Measurements from ENCODE around the gene ZNF407.

ZNF407 gene

GRCh38 chr18:74935434-74935833, 337.8 kb downstream of the ZNF407 start:
- in situ Hi-C loops (cut with MboI; ENCODE audit: low pct_unique_long_range_greater_than_20kb, low sequenced_read_pairs, unreplicated experiment), result no loop called here
- no peak for DNase-seq (ENCODE audit: low spot score)
- TF ChIP-seq CTCF (IDR thresholded peaks at IDR 0.05; ENCODE audit: extremely low read depth, insufficient read depth, missing control alignments), result no peak

- in situ Hi-C loops (cut with MboI; ENCODE audit: low pct_unique_long_range_greater_than_20kb, low sequenced_read_pairs, unreplicated experiment), result no loop called here
- no peak for DNase-seq (ENCODE audit: low spot score)
- TF ChIP-seq CTCF (IDR thresholded peaks at IDR 0.05; ENCODE audit: extremely low read depth, insufficient read depth, missing control alignments), result no peak
Observed at GRCh38 chr18:74936343-74936742, 338.7 kb downstream of the ZNF407 start.

- no peak for TF ChIP-seq CTCF (IDR thresholded peaks at IDR 0.05; ENCODE audit: extremely low read depth, insufficient read depth, missing control alignments)
- in situ Hi-C loops (cut with MboI; ENCODE audit: low pct_unique_long_range_greater_than_20kb, low sequenced_read_pairs, unreplicated experiment), result no loop called here
- no peak for DNase-seq (ENCODE audit: low spot score)
Observed at GRCh38 chr18:74937291-74937690, 339.6 kb downstream of the ZNF407 start.

GRCh38 chr18:74940856-74941255, 343.2 kb downstream of the ZNF407 start:
- no peak for TF ChIP-seq CTCF (IDR thresholded peaks at IDR 0.05; ENCODE audit: extremely low read depth, insufficient read depth, missing control alignments)
- DNase-seq (ENCODE audit: low spot score), result no peak
- in situ Hi-C loops (cut with MboI; ENCODE audit: low pct_unique_long_range_greater_than_20kb, low sequenced_read_pairs, unreplicated experiment), result no loop called here

GRCh38 chr18:74942319-74942910, 344.7 kb downstream of the ZNF407 start:
- no peak for TF ChIP-seq CTCF (IDR thresholded peaks at IDR 0.05; ENCODE audit: extremely low read depth, insufficient read depth, missing control alignments)
- in situ Hi-C loops (cut with MboI; ENCODE audit: low pct_unique_long_range_greater_than_20kb, low sequenced_read_pairs, unreplicated experiment), result no loop called here
- peak; percentile 16 for DNase-seq (ENCODE audit: low spot score)

- in situ Hi-C loops (cut with MboI; ENCODE audit: low pct_unique_long_range_greater_than_20kb, low sequenced_read_pairs, unreplicated experiment), result no loop called here
- no peak for DNase-seq (ENCODE audit: low spot score)
- no peak for TF ChIP-seq CTCF (IDR thresholded peaks at IDR 0.05; ENCODE audit: extremely low read depth, insufficient read depth, missing control alignments)
Observed at GRCh38 chr18:74944676-74945075, 347.0 kb downstream of the ZNF407 start.
